K562 (cell line): Measurements from ENCODE around the gene LSR. TPM values are rescaled to one million over a fixed set of nuclear protein-coding genes. Genes with fewer than 3 reads are reported as not detected.

Experiments
- EP300 ChIP-seq: IDR thresholded peaks from 2 replicates; pipeline ENCODE4 v1.6.1; 2012; ENCODE audit warnings: low read length, improper control_type of control experiment
- HDAC2 ChIP-seq: fragments of 450-650 bp; IDR thresholded peaks from 2 replicates; pipeline ENCODE4 v1.6.1; 2016; ENCODE audit warnings: mild to moderate bottlenecking
- L3MBTL2 ChIP-seq: fragments of 450-650 bp; IDR thresholded peaks from 2 replicates; pipeline ENCODE4 v1.6.1; 2016; ENCODE audit warnings: mild to moderate bottlenecking, moderate library complexity
- MIER1 ChIP-seq: fragments of 450-650 bp; IDR thresholded peaks from 2 replicates; pipeline ENCODE4 v1.6.1; 2016; ENCODE audit warnings: antibody characterized with exemption, mild to moderate bottlenecking, low read depth
- NBN ChIP-seq: fragments of 450-650 bp; IDR thresholded peaks from 2 replicates; pipeline ENCODE4 v1.6.1; 2016; ENCODE audit warnings: low read depth, mild to moderate bottlenecking
- NCOA6 ChIP-seq: fragments of 450-650 bp; IDR thresholded peaks from 2 replicates; pipeline ENCODE4 v1.6.1; 2017; ENCODE audit warnings: mild to moderate bottlenecking
- NR1H2 ChIP-seq: sonication (generic); formaldehyde crosslinking; IDR thresholded peaks from 2 replicates; pipeline ENCODE4 v1.4.0; 2020; ENCODE audit warnings: mild to moderate bottlenecking, missing genetic modification reagents
- NR4A1 ChIP-seq, 2 experiments: fragments of 250-450 bp in 1 of 2; fragments of 450-650 bp in 1 of 2; sonication (Bioruptor Pico) in 1 of 2; IDR thresholded peaks; 2 replicates each; pipeline versions ENCODE4 v1.4.0 to v1.6.1; 2016 to 2020; ENCODE audit warnings: mild to moderate bottlenecking in 2 of 2, missing compliant biosample characterization in 1 of 2, missing genetic modification characterization in 1 of 2, moderate library complexity in 1 of 2
- POLR3G ChIP-seq: IDR thresholded peaks from 2 replicates; pipeline ENCODE4 v1.6.1; 2011; ENCODE audit not compliant: insufficient read length, insufficient replicate concordance; ENCODE audit errors: extremely low read depth
- TEAD4 ChIP-seq, 2 experiments: sonication (generic) in 1 of 2; formaldehyde crosslinking in 1 of 2; IDR thresholded peaks; 2 replicates each; pipeline versions ENCODE4 v1.6.1 to v1.8.0; 2012 to 2022; ENCODE audit warnings: borderline replicate concordance in 1 of 2, inconsistent platforms in 1 of 2, low read length in 1 of 2, mild to moderate bottlenecking in 1 of 2, missing genetic modification reagents in 1 of 2
- YBX1 ChIP-seq: fragments of 450-650 bp; IDR thresholded peaks from 2 replicates; pipeline ENCODE4 v1.7.1; 2016; ENCODE audit warnings: mild to moderate bottlenecking
- ZNF444 ChIP-seq: fragments of 250-450 bp; sonication (Bioruptor Pico); IDR thresholded peaks from 2 replicates; pipeline ENCODE4 v1.4.0; 2020; ENCODE audit warnings: mild to moderate bottlenecking, moderate library complexity
- ZZZ3 ChIP-seq: fragments of 450-650 bp; IDR thresholded peaks from 2 replicates; pipeline ENCODE4 v1.6.1; 2016; ENCODE audit warnings: antibody characterized with exemption, mild to moderate bottlenecking, moderate library complexity
- polyA plus RNA-seq, 8 experiments: library from polyadenylated mRNA; depleted of rRNA in 4 of 8; stranded (reverse) in 5 of 8; unstranded in 3 of 8; fragments of >200 nt; fragmentation: Nextera tagmentation in 2 of 8; fragmentation: Illumina TruSeq in 1 of 8; extraction: Ambion mirVana in 2 of 8; extraction: Trizol in 1 of 8; gene quantifications; 2 replicates each; pipeline versions ENCODE4 v1.2.1 to v1.2.3, GENCODE V29; 2011 to 2014; ENCODE audit warnings: inconsistent platforms in 1 of 8, missing spikeins in 1 of 8
- total RNA-seq, 7 experiments: library from RNA; depleted of rRNA in 6 of 7; stranded (reverse); fragments of >200 nt in 6 of 7; fragmentation: Illumina TruSeq in 2 of 7; extraction: Trizol in 2 of 7; gene quantifications; 2 replicates each; pipeline versions ENCODE4 v1.2.1 to v1.2.3, GENCODE V29; 2011 to 2021; ENCODE audit warnings: low replicate concordance in 1 of 7
- TF ChIP-seq, protein P1 (sequence below): fragments of 450-650 bp; IDR thresholded peaks from 2 replicates; pipeline ENCODE4 v1.6.1; 2016
- TF ChIP-seq, protein P2 (sequence below): IDR thresholded peaks from 2 replicates; pipeline ENCODE4 v1.6.1; 2011; ENCODE audit not compliant: insufficient read length; ENCODE audit errors: extremely low read depth
- TF ChIP-seq, protein P3 (sequence below): fragments of 250-450 bp; sonication (Bioruptor Pico); IDR thresholded peaks from 2 replicates; pipeline ENCODE4 v1.8.0; 2022; ENCODE audit warnings: moderate library complexity, mild to moderate bottlenecking, inconsistent platforms
- TF ChIP-seq, protein P4 (sequence below): fragments of 450-650 bp; conservative IDR thresholded peaks from 2 replicates; pipeline ENCODE4 v1.6.1; 2016; ENCODE audit warnings: missing genetic modification characterization, low read depth, mild to moderate bottlenecking, control low read depth, missing compliant biosample characterization
- TF ChIP-seq, protein P5 (sequence below): fragments of 450-650 bp; IDR thresholded peaks from 2 replicates; pipeline ENCODE4 v1.6.1; 2017; ENCODE audit warnings: mild to moderate bottlenecking, moderate library complexity
- TF ChIP-seq, protein P6 (sequence below): fragments of 200-800 bp; sonication (Bioruptor generic); IDR thresholded peaks from 2 replicates; pipeline ENCODE4 v1.6.1; 2017; ENCODE audit warnings: missing genetic modification characterization, missing compliant biosample characterization
- TF ChIP-seq, protein P7 (sequence below): sonication (generic); formaldehyde crosslinking; IDR thresholded peaks from 2 replicates; pipeline ENCODE4 v1.8.0; 2023; ENCODE audit warnings: mild to moderate bottlenecking, missing genetic modification reagents

The LSR gene
- total and polyA plus RNA-seq, 9 of the 15 experiments (the other 6 are each of a cell fraction or from before 2014, with no cell fraction given), result 0.44 to 87.9 (median 28.0) TPM

DNA sequence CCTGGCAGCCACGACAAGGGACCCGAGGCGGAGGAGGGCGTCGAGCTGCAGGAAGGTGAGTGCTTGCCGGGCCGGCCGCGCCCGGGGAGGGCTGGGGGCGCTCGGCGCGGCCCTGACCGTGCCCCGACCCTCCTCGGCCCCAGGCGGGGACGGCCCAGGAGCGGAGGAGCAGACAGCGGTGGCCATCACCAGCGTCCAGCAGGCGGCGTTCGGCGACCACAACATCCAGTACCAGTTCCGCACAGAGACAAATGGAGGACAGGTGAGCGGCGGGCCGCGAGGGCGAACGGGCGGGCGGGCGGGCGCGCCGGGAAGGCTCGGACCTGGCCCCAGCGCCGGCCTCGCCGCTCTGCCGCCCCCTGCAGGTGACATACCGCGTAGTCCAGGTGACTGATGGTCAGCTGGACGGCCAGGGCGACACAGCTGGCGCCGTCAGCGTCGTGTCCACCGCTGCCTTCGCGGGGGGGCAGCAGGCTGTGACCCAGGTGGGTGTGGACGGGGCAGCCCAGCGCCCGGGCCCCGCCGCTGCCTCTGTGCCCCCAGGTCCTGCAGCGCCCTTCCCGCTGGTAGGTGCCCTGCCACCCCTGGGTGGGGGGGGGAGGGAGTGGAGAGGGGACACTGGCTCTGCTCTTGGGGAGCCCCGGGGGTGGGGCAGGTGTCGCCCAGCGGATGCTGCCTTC lies 20.8 kb downstream of the LSR start (continued):
- TF ChIP-seq, protein P1, sequence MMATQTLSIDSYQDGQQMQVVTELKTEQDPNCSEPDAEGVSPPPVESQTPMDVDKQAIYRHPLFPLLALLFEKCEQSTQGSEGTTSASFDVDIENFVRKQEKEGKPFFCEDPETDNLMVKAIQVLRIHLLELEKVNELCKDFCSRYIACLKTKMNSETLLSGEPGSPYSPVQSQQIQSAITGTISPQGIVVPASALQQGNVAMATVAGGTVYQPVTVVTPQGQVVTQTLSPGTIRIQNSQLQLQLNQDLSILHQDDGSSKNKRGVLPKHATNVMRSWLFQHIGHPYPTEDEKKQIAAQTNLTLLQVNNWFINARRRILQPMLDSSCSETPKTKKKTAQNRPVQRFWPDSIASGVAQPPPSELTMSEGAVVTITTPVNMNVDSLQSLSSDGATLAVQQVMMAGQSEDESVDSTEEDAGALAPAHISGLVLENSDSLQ, result peak; percentile 54
- no peak for TF ChIP-seq NCOA6
- peak; percentile 22; the same call in 1 of the 2 replicates for TF ChIP-seq TEAD4 (IDR thresholded peaks at IDR 0.05; ENCODE audit: low read length)
- TF ChIP-seq TEAD4 (CRISPR knock-in tag; IDR thresholded peaks at IDR 0.05; ENCODE audit: borderline replicate concordance), result no peak
- TF ChIP-seq ZNF444 (CRISPR knock-in tag), result no peak
- no peak for TF ChIP-seq HDAC2
- no peak for TF ChIP-seq YBX1
- no peak for TF ChIP-seq POLR3G
- no peak for TF ChIP-seq EP300
- TF ChIP-seq NBN, result no peak
- TF ChIP-seq, protein P2, sequence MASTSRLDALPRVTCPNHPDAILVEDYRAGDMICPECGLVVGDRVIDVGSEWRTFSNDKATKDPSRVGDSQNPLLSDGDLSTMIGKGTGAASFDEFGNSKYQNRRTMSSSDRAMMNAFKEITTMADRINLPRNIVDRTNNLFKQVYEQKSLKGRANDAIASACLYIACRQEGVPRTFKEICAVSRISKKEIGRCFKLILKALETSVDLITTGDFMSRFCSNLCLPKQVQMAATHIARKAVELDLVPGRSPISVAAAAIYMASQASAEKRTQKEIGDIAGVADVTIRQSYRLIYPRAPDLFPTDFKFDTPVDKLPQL, result no peak
- TF ChIP-seq, protein P3, sequence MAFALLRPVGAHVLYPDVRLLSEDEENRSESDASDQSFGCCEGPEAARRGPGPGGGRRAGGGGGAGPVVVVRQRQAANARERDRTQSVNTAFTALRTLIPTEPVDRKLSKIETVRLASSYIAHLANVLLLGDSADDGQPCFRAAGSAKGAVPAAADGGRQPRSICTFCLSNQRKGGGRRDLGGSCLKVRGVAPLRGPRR (CRISPR knock-in tag), result no peak
- TF ChIP-seq ZZZ3, result no peak
- TF ChIP-seq L3MBTL2, result peak; percentile 60; the same call in 1 of the 2 replicates
- TF ChIP-seq, protein P4, sequence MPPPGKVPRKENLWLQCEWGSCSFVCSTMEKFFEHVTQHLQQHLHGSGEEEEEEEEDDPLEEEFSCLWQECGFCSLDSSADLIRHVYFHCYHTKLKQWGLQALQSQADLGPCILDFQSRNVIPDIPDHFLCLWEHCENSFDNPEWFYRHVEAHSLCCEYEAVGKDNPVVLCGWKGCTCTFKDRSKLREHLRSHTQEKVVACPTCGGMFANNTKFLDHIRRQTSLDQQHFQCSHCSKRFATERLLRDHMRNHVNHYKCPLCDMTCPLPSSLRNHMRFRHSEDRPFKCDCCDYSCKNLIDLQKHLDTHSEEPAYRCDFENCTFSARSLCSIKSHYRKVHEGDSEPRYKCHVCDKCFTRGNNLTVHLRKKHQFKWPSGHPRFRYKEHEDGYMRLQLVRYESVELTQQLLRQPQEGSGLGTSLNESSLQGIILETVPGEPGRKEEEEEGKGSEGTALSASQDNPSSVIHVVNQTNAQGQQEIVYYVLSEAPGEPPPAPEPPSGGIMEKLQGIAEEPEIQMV (tag), result no peak
- no peak for TF ChIP-seq NR1H2 (CRISPR knock-in tag)
- TF ChIP-seq, protein P5, sequence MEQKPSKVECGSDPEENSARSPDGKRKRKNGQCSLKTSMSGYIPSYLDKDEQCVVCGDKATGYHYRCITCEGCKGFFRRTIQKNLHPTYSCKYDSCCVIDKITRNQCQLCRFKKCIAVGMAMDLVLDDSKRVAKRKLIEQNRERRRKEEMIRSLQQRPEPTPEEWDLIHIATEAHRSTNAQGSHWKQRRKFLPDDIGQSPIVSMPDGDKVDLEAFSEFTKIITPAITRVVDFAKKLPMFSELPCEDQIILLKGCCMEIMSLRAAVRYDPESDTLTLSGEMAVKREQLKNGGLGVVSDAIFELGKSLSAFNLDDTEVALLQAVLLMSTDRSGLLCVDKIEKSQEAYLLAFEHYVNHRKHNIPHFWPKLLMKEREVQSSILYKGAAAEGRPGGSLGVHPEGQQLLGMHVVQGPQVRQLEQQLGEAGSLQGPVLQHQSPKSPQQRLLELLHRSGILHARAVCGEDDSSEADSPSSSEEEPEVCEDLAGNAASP, result no peak
- TF ChIP-seq, protein P6, sequence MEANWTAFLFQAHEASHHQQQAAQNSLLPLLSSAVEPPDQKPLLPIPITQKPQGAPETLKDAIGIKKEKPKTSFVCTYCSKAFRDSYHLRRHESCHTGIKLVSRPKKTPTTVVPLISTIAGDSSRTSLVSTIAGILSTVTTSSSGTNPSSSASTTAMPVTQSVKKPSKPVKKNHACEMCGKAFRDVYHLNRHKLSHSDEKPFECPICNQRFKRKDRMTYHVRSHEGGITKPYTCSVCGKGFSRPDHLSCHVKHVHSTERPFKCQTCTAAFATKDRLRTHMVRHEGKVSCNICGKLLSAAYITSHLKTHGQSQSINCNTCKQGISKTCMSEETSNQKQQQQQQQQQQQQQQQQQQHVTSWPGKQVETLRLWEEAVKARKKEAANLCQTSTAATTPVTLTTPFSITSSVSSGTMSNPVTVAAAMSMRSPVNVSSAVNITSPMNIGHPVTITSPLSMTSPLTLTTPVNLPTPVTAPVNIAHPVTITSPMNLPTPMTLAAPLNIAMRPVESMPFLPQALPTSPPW (CRISPR knock-in tag), result peak; percentile 62; the same call in 1 of the 2 replicates
- TF ChIP-seq, protein P7, sequence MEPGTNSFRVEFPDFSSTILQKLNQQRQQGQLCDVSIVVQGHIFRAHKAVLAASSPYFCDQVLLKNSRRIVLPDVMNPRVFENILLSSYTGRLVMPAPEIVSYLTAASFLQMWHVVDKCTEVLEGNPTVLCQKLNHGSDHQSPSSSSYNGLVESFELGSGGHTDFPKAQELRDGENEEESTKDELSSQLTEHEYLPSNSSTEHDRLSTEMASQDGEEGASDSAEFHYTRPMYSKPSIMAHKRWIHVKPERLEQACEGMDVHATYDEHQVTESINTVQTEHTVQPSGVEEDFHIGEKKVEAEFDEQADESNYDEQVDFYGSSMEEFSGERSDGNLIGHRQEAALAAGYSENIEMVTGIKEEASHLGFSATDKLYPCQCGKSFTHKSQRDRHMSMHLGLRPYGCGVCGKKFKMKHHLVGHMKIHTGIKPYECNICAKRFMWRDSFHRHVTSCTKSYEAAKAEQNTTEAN (CRISPR knock-in tag), result no peak
- TF ChIP-seq MIER1, result no peak
- no peak for TF ChIP-seq NR4A1 (CRISPR knock-in tag; IDR thresholded peaks at IDR 0.05)
- no peak for TF ChIP-seq NR4A1 (tag; IDR thresholded peaks at IDR 0.05)
